Ovary (tissue), 3 donors: Measurements from ENCODE around the gene RNPEPL1.

Experiments used
- POLR2A ChIP-seq: fragments of 450-650 bp; IDR thresholded peaks from one replicate; pipeline ENCODE4 v1.6.1; 2017; ENCODE audit warnings: antibody characterized with exemption, mild to moderate bottlenecking, moderate library complexity
- TF ChIP-seq, protein P1 (sequence below), 3 donors: fragments of 450-650 bp in 2 of 3; fragments of 200-600 bp in 1 of 3; IDR thresholded peaks; one replicate each; pipeline versions ENCODE4 v1.5.1 to v1.8.0; 2016 to 2022; ENCODE audit warnings: antibody characterized with exemption in 3 of 3, mild to moderate bottlenecking in 1 of 3
- donor health status: DM: no; HTN: no; CAD: no.

DNA sequence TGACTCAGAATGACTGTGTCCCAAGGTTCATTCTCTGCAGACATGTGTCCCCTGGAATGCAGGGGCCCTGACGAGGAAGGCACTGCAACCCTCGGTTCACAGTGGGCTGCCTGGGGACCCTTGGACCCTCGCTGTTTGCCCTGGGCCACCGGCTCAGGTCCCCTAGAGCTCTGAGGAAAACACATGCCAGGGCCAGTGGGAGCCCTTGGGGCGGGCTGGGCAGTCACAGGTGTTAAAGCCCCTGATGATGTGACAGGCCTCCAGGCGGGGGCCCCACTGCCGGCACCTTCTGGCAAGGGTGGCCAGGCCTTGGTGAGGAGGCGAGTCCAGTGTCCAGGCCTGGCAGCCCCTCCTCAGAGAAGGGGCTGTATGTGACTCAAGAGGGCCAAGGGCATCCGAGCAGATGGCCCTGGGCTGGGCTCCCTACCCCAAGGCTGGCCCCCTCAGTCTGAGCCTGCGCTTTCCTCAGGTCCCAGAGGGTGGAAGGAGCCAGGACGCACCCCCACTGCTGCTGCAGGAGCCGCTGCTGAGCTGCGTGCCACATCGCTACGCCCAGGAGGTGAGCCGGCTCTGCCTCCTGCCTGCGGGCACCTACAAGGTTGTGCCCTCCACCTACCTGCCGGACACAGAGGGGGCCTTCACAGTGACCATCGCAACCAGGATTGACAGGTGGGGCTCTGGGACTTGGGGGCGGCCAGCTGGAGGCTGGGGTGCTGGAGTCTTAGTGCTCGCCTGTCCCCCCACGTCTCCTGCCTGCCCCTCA, 29.3 kb downstream of the RNPEPL1 start:
- TF ChIP-seq POLR2A = no peak
- TF ChIP-seq, protein P1, sequence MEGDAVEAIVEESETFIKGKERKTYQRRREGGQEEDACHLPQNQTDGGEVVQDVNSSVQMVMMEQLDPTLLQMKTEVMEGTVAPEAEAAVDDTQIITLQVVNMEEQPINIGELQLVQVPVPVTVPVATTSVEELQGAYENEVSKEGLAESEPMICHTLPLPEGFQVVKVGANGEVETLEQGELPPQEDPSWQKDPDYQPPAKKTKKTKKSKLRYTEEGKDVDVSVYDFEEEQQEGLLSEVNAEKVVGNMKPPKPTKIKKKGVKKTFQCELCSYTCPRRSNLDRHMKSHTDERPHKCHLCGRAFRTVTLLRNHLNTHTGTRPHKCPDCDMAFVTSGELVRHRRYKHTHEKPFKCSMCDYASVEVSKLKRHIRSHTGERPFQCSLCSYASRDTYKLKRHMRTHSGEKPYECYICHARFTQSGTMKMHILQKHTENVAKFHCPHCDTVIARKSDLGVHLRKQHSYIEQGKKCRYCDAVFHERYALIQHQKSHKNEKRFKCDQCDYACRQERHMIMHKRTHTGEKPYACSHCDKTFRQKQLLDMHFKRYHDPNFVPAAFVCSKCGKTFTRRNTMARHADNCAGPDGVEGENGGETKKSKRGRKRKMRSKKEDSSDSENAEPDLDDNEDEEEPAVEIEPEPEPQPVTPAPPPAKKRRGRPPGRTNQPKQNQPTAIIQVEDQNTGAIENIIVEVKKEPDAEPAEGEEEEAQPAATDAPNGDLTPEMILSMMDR (IDR thresholded peaks at IDR 0.05) = no peak
